ENCODE measurements around the gene KAZN.

Gene KAZN

DNA sequence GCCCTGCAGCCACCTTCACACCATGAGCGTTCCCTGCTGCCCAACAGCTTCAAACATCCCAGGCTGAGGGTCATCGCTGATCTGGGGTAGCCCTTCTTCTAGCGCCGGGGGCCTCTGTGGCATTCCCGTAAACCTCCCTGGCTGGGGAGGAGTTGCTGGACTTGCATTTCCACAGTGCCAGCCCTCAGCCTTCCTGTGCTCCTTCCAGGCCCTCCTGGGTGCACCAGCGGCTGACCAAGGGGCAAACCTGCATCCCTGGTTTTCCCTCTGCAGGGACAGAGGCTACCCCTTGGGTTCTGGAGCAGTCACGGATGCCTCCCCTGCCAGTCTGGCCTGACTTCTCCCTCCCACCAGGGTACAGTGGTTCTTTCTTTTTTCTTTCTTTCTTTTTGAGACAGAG is 336.4 kb downstream of the KAZN start:
- DNase-seq (ENCODE audit: low spot score): no peak

DNA sequence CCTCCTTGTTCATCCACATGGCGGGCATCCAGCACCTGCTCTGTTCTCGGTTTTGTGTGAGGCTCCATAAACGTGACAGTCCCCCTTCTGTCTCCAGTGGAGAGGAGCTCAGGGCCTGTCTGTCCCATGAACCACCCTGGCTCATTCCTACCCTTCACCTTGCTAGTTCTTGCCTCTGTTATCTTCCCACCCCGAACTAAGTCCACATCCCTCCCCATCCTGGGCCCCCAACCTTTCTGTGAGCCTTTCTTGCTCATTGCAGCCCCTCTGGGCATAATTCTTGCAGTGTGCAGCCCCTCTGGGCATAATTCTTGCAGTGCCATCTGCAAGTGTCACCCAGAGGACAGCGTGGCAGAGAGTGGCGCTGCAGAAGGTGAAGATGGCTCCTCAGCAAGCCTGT is 338.3 kb downstream of the KAZN start:
- no peak for DNase-seq (ENCODE audit: low spot score)

DNA sequence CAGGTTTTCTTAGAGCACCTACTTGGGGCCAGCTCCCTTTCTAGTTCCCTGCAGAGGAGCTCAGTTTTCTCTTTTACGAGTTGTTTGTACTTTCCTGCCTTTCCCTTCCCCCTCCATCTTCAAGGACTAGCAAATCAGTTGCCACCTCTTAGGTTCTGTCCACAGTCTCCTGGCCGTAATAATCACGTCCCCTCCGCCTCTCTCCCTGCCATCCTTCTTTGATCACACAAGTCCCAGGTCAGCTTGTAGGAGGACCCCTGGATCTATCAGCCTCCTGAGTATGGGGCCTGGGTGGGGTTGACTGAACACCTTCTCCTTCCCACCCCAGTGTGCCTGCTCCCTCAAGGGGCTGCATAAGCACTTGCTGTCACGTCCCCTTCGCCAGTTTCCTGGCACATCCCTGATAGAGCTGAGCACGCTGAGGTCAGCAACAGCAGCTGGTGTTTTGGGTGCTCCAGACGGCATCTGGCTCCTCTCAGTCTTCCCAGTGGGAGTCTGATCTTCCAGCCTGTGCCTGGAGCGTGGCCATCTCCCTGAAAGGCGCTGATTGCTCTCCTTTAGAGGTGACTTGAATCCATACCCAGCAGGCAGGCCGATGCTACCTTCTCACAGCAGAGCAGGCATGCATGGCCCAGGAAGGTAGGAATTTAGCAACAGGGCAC is 338.9 kb downstream of the KAZN start:
- no peak for DNase-seq (ENCODE audit: low spot score)

DNA sequence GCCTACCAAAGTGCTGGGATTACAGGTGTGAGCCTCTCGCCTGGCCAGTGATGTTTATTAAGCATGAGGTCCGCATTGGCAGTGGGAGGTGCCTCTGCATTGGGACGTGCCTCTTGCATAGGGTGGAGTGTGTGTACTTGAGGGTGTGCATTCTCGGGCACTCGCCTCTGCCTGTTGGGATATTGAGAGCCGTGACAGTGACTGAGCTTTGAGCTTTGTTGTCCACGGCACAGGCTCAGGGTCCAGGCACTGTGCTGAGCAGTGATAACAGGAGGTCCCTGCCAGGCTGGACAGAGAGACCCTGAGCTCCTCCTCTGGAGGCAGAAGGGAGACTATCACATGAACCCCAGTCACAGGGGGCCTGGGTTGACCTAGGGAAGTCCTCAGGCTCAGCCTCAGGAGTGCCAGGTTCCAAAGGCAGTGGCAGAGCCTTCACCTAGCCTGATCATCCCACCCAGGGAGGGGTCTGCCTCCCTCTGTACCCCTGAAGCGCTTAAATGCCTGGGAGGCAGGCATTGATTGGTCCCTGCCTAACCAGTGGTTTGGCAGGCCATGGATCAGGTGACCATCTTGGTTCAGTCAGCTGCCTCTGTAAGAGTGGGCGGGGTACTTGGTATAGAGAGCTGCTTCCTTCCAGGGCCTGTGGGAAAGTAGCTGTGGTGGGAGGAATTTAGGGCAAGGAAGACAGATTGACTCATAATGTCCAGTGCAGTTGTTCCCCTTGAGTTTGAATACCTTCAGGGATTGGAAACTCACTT is 341.2 kb downstream of the KAZN start:
- no peak for DNase-seq (ENCODE audit: low spot score)

DNA sequence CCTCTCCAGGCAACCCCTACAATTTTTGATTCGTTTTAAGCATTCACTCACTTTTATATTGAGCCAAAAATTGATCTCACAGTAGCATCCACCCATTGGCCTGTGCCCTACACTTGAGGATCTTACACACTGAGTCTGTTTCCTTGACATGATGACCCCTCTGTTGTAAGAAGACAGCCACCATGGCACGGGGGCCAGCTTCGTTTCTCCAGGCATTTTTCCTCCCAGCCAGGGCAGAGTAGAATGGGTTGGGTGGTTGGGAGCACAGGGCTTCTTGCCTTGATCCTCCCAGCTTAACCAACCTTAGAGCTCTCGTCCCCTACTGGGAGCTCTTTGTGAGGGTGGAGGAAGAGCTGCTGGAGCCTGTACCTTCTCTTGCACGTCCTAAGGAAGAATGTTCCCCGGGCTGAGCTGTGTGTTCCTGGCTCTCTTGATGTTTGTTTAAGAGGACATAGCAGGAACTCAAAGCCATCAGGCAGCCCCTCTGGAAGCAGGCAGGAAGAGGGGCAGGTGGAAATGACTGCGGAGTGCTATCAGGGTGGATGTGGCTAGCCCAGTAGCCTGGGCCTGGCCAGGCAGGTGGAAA is 341.9 kb downstream of the KAZN start:
- DNase-seq (ENCODE audit: low spot score): no peak

DNA sequence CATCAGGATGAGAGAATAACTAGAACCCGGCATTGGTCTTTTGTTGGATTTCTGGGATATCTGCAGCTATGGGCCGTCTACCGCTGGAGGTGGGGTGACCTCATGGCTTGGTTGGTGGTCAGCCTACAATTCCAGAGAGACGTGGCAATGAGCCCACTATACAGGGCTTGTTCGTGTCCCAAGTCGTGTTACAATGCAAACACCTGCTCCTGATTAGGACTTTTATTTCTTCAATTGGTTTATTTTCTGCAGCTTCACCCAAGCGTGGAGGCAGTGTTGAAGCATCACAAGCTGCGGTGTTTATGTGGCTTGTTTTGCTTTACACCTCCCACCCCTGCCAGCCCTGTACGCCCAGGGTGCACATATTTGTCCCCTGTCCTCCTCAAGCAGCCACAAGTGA is 343.4 kb downstream of the KAZN start:
- no peak for DNase-seq (ENCODE audit: low spot score)

DNA sequence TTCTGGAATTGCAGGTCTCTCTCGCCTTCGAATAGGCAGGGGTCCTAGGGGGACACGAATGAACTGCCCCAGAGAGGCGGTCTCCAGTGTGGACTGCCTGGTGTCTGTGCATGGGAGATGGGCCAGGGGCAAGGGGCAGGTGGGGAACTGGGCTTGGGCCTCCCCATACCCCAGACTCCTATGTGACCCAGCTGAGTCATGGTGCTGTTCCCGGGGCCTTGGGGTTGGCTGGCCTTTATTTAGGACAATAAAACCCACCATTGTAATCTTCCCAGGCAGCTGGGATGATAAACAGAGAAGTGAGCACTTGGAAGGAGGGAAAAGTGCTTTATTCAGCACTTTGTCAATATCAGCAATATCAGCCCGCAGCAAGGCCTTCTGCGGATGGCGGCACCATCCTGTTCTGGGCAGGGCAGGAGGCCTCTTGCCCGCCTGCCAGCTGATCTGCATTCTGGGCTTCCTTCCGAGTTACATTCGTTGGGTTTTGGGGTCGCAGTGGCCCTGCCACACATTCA is 346.0 kb downstream of the KAZN start:
- no peak for DNase-seq (ENCODE audit: low spot score)

DNA sequence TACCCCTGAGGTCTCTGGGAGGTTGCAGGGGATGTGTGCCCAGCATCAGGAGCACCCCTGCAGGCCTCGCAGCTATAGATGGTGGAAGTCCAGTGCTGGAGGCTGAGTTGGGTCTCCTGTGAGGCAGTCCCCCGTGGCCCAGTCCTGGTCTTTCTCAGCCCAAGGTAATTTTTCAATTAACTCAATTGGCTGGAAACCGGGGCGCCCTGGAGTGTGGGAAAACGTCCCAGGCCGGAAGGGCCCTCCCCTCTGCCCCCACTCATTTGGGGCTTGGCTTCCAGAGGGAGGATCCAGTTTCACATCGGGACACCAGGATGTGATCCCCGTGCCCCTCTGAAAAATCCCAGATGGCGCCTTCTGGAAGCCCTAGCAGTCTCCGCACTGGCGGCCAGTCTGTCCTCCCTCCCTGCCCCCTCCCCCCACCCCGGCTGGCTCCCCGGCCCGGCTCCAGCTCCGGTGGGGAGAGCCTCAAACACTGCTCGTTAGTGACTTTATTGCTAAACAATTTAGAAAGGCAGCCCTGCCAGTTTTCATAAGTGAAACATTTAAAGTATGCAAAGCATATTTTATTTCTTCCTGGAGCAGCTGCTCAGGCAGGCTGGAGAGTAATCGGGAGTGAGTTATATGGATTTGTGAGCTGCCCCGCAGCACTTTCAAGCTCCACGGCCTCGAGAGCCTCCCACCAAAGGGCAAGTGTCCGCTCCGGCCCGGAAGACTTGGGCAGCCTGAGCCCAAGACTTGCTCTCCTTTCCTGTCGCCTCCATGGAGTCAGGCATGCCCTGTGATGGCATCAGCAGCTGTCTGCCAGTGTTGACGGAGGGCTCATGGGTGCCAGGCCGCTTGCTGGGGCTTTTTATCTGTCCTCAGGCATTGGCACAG is 346.9 kb downstream of the KAZN start:
- no peak for DNase-seq (ENCODE audit: low spot score)

DNA sequence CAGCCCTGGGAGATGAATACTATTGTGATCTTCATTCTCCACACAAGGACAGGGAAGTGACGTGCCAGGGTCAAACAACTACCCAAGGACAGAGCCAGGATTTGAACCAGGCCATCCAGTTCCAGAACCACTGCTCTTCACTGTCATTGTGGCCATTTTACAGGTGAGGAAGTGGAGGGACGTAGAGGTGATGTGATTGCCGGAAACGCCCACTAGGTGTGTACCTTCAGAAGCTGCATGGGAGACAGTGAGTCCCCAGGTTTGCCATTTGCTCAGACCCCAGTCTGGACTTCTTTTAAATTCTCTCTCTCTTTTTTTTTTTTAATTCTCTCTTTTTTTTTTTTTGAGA is 347.5 kb downstream of the KAZN start:
- DNase-seq (ENCODE audit: low spot score): no peak

DNA sequence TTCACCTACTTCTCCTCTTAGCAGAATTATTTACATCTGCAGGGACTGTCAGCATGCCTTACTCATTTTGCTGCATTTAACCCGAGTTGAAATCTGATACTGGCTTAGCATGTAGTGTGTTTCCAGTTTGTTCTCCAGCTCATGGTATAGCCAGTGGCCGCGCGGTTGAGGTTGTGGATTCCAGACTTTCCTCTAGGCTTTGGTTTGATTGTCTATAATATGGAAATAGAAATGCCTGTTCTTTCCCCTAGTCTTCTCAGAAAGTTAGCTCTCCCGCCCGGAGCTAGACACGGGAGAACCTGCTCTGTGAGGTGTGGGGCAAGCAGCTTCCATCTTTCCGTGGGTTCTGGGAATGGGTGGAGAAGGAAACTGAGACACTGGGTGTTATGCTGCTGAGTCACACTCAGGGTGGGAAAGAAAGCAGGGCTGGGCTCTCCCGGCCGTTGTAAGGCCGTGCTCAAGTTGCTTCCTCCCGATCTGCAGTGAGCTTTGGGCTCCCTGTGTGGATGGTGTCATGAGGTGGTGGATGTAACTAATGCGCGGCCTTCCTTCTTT is 348.3 kb downstream of the KAZN start:
- DNase-seq (ENCODE audit: low spot score): no peak

DNA sequence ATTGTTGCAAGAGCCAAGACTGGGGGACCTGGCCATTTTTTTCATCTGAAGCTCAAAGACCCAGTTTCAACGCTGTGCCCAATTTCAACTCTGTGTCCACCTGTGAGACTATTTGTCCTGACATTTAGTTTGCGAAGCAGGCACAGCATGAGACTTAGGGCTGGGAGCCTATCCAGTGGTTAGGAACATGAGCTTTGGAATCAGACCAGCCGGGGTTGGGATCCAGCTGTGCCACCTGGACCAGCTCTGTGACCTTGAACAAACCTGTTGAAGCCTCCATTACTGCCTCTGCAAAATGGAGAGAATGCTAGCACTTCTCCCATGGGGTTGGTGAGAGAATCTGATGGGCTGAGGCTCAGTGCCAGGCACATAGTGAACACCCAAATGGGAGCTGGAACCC is 348.9 kb downstream of the KAZN start:
- no peak for DNase-seq (ENCODE audit: low spot score)

DNA sequence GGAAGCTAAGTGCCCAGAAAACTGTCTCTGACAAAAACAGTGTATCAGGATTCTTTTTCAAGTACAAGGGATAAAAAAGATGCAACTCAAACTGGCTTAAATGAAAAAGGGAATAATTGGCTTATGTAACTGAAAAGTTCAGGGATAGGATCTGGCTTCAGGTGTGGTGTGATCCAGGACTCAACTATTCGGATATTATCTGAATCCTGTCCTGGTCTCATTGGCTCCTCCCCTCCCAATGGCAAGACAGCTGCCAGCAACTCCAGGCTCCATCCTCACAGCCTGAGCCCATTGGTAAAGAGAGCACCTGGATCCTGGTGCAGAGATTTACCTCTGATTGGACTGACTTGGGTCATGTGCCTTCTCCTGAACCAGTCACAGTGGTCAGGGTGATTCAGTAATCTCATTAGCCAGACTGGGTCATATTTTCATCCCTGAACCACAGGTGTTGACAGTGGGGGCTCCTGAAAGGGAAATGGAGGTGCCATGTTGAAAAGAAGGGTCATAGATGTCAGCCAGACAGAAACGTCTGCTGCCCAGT is 349.7 kb downstream of the KAZN start:
- no peak for DNase-seq (ENCODE audit: low spot score)

DNA sequence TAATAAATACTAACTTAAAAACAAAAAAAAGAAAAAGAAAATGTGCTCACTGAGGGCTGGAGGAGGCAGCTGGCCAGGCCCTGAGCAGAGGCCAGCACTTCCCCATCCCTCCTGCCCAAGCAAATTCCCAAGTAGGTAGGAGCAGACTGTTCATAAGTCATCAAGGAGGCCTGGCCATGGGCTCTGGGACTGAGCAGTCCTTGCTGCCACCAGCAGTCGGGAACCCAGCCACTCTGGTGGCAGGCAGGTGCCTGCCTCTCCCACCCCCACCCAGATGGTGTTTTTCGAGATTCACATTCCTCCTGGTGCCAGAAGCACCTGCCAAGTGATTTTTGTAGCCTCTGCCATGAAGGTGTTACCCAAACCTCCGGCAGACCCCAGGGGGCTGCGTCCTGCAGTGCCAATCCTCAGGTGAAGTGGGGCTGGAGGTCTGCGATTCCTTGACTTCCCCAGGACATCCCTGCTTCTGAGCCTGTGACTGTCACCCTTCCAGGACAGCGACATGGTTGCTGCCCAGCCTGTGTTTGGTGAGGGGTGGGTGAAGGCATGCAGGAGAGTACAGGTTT is 350.9 kb downstream of the KAZN start:
- no peak for DNase-seq (ENCODE audit: low spot score)

DNA sequence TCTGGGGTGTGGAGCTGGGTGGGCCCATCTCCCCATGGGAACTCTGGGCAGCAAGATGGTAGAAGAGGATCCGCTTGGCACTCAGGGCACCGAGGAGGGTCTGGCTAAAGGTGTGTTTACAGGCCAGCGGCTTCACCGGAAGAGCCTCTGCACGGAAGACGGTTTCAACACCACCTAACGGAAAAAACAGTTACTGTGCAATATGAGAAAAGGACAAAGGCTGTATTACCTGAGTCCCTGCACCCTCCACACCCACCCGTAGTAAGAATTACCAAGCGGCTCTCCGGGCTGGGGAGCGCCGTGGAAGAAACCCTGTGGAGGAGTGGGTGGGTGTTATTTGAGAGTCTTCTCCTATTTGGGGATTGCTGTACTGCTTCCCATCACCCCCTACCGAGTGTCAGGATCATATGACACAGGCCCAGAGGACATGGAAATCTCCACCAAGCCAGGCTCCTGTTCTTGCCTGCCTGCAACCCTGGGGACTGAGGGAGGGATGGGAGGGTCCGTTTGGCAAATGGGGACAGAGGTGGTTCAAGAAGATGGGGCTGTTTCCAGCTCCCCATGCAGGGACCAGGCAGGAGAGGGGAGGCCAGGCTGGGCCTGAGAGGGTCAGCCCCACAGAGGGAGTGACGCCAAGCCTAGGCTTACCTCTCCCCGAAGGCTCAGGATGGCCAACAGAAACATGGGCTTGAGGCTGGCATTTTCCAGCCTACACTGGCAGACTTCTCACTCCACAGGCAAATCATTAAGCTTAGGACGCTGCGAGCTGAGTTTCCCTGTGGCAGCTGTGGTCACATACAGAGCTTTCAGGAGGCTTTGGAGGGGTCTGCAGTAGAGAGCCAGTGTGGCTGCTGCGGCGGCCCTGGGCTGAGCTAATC is 351.6 kb downstream of the KAZN start:
- no peak for DNase-seq (ENCODE audit: low spot score)

DNA sequence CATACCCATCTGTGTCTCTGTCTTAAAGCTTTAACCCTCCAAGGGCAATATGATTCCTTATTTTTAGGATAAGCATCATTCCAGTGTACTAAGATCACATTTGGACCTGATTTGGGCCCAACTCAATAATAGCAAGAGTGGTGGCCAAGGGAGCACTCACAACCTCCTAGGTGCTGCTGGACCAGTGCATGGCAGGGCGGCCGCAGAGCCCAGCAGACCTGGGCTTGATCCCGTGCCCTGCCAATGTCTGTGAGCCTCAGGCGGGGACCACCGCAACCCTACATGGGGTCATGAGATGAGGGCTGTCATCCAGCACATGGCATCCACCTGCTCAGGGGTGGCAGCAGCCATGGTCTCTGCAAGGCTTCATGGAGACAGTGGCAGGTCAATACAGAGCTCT is 353.3 kb downstream of the KAZN start:
- no peak for DNase-seq (ENCODE audit: low spot score)

DNA sequence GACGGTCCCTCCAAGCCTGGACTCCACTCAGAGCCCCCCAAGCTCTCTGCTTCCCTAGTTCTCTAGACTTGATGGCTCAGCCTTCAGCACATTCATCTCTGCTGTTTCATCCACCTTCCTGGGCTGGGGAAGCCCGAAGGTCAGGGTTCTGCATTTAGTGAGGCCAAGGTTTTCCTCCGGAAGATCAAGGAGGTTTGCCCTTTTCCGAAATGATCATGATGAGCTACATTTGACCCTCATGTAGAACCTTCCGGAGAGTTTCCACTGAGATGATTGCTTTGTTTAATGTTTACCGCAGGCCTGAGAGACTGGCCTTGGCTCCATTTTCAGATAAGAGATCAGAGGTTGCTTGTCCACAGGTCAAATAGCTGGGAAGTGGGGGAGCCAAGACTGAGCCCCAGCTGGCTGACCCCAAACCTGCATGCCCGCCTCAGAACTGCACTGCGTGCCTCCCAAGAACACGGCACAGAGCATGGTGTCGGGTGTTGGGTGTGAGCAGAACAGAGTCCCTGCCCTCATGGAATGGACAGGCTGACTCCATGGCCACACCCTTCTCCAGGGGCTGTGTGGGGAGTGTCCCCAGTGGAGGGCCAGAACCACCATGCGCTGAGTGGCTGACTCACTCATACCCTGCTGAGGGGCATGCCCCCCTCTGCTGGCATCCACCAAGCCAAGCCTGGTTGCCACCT is 354.3 kb downstream of the KAZN start:
- DNase-seq (ENCODE audit: low spot score): no peak

DNA sequence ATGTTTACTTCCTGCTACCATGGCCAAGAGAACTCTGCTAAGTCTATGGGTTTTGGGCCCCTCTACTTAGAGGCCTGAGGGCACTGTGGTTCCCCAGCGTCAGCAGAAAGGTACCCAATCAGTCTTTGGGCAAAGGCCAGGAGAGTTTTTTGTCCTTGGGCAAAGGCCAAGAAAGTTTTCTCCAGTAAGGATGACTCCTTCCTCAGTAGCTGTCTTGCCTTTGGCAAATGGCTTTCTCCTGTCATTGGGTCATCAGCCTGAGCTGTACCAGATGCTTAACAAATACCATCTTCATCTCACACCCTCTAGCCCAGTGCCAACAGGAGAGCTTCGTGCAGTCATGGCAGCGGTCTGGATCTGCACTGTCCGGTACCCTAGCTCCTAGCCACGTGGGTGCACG is 355.7 kb downstream of the KAZN start:
- DNase-seq (ENCODE audit: low spot score): no peak

DNA sequence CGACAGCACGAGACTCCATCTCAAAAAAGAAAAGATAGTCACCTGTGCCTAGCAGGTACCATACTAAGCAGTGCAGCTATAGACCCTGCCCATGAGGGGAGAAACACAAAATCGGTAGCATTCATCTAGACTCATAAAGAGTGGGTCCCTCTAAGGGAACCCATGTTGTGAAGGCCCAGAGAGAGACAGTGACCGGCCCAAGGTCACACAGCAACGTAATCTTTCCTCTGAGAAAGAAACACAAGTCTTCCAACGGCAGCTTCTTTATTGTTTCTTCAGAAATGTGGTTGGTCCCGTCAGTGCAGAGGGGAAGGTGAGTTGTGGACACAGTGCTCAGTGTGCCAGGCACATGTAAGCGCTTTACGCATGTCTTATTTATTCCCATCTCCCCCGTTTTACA is 356.4 kb downstream of the KAZN start:
- no peak for DNase-seq (ENCODE audit: low spot score)

DNA sequence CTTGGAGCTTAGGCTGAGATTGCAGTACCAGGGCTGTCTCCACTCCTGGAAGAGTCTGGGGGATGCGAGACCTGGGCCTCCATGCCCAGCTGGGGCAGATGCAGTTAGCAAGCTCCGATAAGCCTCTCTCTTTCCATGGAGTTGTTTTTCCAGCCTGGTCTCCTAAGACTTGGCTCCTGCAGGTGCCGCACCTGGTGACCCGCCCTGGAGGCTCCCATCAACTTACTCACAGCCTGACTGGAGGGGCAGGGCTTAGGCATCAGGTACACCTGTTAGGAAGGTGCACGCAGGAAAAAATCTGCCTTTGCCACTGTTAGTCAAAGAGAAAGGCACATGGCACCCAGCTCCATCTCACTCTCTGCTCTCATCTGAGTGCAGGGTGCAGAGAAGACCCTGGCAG is 356.9 kb downstream of the KAZN start:
- DNase-seq (ENCODE audit: low spot score): peak; percentile 24

DNA sequence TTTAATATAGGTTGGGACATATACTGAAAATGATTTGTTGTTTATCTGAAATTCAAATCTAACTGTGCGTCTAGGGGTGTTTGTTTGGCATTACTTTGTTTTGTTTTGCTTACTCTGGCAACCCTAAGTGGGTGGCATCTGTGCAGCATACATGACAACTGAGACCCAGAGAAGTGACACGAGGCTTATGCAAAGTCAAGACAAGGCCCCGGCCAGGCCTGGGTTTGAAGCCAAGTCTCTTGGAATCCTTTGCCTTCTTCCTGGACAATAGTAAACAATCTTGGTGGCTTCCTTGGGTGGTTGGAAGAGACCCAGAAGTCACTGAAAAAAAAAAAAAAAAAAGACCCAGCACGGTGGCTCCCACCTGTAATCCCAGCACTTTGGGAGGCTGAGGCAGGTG is 357.5 kb downstream of the KAZN start:
- DNase-seq (ENCODE audit: low spot score): no peak

Measured in HuH-7.5 (cell line).